Effector memory CD8-positive, alpha-beta T cell (primary cell): ENCODE results near the gene CCR8.

Experiments
- ATAC-seq: fragments of 150-1000 bp; cut with Tn5 transposase; replicated peaks from 2 replicates; pipeline ENCODE4 v1.10.0; 2021; ENCODE audit warnings: mild to moderate bottlenecking, moderate library complexity
- DNase-seq, 3 experiments: peaks; one replicate each; pipeline ENCODE4 v3.0.0; 2021
- H3K27ac Mint-ChIP-seq, 2 donors: one replicate each; pipeline ENCODE4 v1.8.0; 2022; ENCODE audit warnings: mild to moderate bottlenecking in 2 of 2, mixed read lengths in 2 of 2, moderate library complexity in 2 of 2
- H3K27me3 Mint-ChIP-seq, 2 donors: one replicate each; pipeline ENCODE4 v1.8.0; 2022; ENCODE audit warnings: mixed read lengths in 2 of 2
- H3K36me3 Mint-ChIP-seq: one replicate; pipeline ENCODE4 v1.8.0; 2022; ENCODE audit warnings: mild to moderate bottlenecking, moderate library complexity, mixed read lengths; ENCODE audit not compliant: insufficient read depth
- H3K4me1 Mint-ChIP-seq, 2 donors: one replicate each; pipeline ENCODE4 v1.8.0; 2022; ENCODE audit warnings: low read depth in 2 of 2, mixed read lengths in 2 of 2
- H3K4me3 Mint-ChIP-seq, 2 donors: one replicate each; pipeline ENCODE4 v1.8.0; 2022; ENCODE audit warnings: mild to moderate bottlenecking in 2 of 2, mixed read lengths in 2 of 2, moderate library complexity in 2 of 2
- H3K9me3 Mint-ChIP-seq, 2 donors: one replicate each; pipeline ENCODE4 v1.8.0; 2022; ENCODE audit warnings: mixed read lengths in 2 of 2
- total RNA-seq, 9 experiments: gene quantifications; one replicate each; lab custom pipeline; 2026; lab: John Stamatoyannopoulos, UW

CCR8 gene, protein sequence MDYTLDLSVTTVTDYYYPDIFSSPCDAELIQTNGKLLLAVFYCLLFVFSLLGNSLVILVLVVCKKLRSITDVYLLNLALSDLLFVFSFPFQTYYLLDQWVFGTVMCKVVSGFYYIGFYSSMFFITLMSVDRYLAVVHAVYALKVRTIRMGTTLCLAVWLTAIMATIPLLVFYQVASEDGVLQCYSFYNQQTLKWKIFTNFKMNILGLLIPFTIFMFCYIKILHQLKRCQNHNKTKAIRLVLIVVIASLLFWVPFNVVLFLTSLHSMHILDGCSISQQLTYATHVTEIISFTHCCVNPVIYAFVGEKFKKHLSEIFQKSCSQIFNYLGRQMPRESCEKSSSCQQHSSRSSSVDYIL
- total RNA-seq = 1.9 to 9.3 (median 3.4) reads per million in 9 experiments

DNA sequence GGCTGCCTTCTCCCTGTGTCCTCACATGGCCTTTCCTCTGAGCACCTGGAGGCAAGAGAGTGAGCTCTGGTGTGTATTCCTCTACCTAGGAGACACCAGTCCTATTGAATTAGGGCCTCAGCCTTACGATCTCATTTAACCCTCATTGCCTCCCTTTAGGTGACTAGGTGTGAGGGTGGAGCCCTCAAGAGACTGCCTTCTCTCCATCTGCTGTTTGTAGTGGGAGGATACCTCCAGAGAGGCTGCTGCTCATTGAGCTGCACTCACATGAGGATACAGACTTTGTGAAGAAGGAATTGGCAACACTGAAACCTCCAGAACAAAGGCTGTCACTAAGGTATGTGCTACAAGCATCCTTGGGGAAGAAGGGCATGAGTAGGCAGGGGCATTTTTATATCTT lies at the start of gene CCR8:
Gene CCR8, plus strand, starts transcription at position 217 of the 400 bp plus-strand sequence. CDS start 2,623 bp downstream, outside the sequence.
- no peak within 1 kb of the TSS for H3K27ac Mint-ChIP-seq
- ATAC-seq (no peak), DNase-seq (no peak)
- H3K4me1 Mint-ChIP-seq = peaks cover 0 to 5% of the 10 kb centered on the region in 2 donors
- no peaks in the 10 kb centered on the region for H3K9me3 Mint-ChIP-seq
- no peaks in the 10 kb centered on the region for H3K36me3 Mint-ChIP-seq
- peaks cover 0 to under 1% of the 10 kb centered on the region in 2 donors for H3K27me3 Mint-ChIP-seq
- H3K4me3 Mint-ChIP-seq = no peak within 1 kb of the TSS

DNA sequence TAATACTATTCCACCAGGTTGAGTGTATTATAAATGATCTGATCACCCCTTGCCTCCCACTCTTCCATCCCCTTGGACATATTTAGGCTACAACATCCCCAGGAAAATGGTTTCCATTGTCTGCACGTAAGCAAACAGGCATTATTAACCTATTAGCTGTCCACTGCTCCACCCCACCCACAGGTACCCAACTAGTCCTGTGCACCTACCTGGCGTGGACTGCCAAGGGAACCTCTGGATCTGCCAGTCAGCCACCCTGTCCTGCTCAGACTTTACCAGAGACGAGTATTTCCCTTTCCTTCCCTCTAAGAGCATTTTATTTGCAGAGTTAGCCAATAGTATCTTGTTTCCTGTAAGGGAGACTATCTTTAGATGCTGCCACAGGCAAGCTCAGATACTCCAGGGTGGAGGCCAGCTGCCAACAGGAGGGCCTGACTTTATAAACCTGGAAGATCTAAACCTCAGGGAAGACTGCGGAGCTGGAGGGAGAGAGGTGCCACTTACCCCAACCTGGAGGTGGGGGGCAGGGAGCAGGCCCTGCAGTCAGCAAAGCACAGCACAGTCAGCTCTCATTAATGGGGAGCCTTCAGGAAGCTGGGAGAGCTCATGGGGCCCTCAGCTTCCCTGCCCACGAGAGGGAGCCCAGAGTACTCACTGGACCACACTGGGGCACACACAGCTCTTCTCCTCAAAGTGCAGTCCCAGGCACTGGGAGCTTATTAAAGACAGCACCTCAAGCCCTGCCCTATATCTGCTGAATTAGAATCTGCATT lies 49.6 kb upstream of the CCR8 start, which contains the start of gene CX3CR1:
Gene CX3CR1, minus strand, starts transcription at position 292 of the 773 bp plus-strand sequence. CDS start 13,527 bp downstream, outside the sequence.
- Mint-ChIP-seq H3K27me3 (no peaks in the 10 kb centered on the region), H3K4me3 (peak within 1 kb of the TSS; percentile 92 to 99), H3K4me1 (peaks cover 50 to 69% of the 10 kb centered on the region in 2 donors), H3K27ac (peak within 1 kb of the TSS; percentile 94 to 95), H3K9me3 (no peaks in the 10 kb centered on the region), H3K36me3 (peaks cover 22% of the 10 kb centered on the region)
- DNase-seq (no peak), ATAC-seq (peak; percentile 59)

DNA sequence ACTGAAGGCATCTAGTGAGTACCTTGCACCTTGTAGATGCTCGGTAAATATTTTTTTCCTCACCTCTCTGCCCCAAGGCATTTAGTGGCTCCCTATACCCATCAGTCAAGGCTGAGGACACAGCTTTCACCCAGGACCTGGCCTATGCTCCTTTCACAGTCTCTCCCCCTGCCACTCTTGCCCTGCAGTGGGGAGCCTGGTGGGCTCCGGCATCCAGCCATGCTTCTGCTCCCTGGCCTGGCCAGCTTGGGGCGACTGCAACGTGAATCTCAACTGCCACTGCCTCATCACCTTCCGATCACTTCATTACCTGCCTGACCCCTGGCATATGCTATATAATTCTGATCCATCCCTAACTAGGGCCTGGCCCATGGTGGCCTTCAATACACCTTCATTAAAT lies 48.9 kb upstream of the CCR8 start:
- Mint-ChIP-seq H3K27me3 (no peaks in the 10 kb centered on the region), H3K4me1 (peaks cover 44 to 66% of the 10 kb centered on the region in 2 donors), H3K27ac (peak overlapping the region; percentile 94 to 95), H3K9me3 (no peaks in the 10 kb centered on the region), H3K4me3 (peak overlapping the region; percentile 92 to 99), H3K36me3 (peaks cover 19% of the 10 kb centered on the region)
- DNase-seq (no peak), ATAC-seq (peak; percentile 11)

DNA sequence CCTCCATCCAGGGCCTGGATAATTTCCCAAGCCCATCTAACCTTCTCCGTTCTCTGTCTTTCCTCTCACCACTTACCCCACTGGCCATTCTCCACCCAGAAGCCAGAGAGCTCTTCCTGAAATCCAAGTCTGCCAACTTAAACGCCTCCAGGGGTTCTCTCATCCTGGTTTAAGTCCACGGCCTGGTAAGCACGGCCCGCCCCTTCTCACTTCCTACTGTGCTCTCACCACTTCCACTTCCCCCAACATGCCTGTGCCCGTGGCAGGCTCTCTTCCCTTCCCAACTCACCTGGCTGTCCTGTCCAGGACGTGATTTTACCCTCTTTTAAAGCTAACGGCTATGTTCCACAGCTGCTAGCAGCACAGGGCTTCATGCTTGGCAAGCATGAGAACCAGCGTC lies 48.0 kb upstream of the CCR8 start:
- Mint-ChIP-seq H3K4me1 (peaks cover 36 to 58% of the 10 kb centered on the region in 2 donors), H3K36me3 (peaks cover 15% of the 10 kb centered on the region), H3K27ac (peak overlapping the region; percentile 94 to 95), H3K4me3 (peak overlapping the region; percentile 92 to 99), H3K9me3 (no peaks in the 10 kb centered on the region), H3K27me3 (no peaks in the 10 kb centered on the region)
- no peak for DNase-seq
- peak; percentile 31 for ATAC-seq

DNA sequence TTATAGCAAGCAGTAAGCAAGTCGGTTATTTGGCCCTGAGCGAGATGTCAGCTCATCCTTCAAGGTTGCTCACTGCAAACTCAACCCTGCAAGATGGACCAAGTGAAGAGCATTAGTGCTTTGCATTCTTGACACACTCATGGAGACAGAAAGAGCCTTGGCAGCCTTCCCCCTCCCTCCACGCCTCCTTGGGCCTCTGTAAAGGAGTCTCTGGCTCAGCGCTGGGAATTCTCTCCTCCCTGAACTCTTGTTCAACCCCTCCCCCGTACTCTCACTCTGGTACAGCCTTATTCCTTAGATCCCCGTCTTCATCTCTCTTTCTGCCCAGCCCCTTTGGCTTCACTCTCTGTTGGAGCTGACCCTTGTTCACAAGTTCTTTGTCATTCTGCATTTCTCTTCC lies 47.5 kb upstream of the CCR8 start:
- DNase-seq (no peak), ATAC-seq (no peak)
- no peaks in the 10 kb centered on the region for H3K9me3 Mint-ChIP-seq
- H3K4me3 Mint-ChIP-seq = peak overlapping the region; percentile 92 to 99
- H3K27me3 Mint-ChIP-seq = no peaks in the 10 kb centered on the region
- H3K27ac Mint-ChIP-seq = peak overlapping the region; percentile 94 to 95
- H3K4me1 Mint-ChIP-seq = peaks cover 31 to 58% of the 10 kb centered on the region in 2 donors
- peaks cover 15% of the 10 kb centered on the region for H3K36me3 Mint-ChIP-seq

DNA sequence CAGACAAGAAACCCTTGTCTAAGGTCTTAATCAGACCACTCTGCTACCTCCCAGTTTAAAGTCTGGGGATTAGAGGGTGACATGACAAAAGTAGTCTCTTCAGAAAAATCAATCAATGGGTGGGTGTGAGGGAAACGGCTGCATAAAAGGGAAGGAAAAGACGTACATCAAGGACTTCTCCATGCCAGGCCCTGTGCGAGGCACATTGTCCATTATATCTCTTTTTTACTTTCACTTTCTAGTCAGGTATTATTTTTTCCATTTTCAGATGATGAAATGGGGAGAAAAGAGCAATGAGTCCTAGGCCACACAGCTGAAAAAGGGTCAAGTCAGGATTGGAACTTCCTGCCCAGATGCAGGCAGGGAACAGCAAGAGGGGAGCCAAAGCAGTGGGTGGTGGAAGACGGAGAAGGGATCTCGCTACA lies 45.0 kb upstream of the CCR8 start:
- Mint-ChIP-seq H3K4me1 (peaks cover 32 to 69% of the 10 kb centered on the region in 2 donors), H3K9me3 (no peaks in the 10 kb centered on the region), H3K4me3 (peak overlapping the region; percentile 8 to 34), H3K36me3 (peaks cover 5% of the 10 kb centered on the region), H3K27me3 (no peaks in the 10 kb centered on the region), H3K27ac (peak overlapping the region; percentile 65 to 92)
- no peak for ATAC-seq
- no peak for DNase-seq

DNA sequence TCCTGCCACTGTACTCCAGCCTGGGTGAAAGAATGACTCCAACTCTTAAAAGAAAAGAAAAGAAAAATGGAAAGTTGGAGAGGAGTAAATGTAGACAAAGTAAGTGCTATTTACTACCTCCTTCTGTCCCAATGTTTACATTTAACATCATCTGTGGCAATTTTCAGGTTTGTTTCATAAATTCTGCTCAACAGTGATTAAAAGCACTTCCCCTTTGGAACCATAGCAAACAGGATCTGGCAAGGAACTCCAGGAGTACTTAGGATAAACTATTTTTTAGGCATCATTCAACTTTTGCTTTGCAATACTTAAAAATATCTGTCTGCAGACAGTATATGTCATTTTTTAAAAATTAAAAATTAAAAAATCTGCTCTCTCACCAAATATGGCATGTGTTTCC lies 44.2 kb upstream of the CCR8 start:
- peaks cover 36 to 63% of the 10 kb centered on the region in 2 donors for H3K4me1 Mint-ChIP-seq
- H3K4me3 Mint-ChIP-seq = no peak overlapping the region
- DNase-seq = no peak
- no peaks in the 10 kb centered on the region for H3K27me3 Mint-ChIP-seq
- ATAC-seq = no peak
- H3K9me3 Mint-ChIP-seq = no peaks in the 10 kb centered on the region
- peaks cover 5% of the 10 kb centered on the region for H3K36me3 Mint-ChIP-seq
- peak overlapping the region in 1 of 2 donors; percentile 92 for H3K27ac Mint-ChIP-seq

DNA sequence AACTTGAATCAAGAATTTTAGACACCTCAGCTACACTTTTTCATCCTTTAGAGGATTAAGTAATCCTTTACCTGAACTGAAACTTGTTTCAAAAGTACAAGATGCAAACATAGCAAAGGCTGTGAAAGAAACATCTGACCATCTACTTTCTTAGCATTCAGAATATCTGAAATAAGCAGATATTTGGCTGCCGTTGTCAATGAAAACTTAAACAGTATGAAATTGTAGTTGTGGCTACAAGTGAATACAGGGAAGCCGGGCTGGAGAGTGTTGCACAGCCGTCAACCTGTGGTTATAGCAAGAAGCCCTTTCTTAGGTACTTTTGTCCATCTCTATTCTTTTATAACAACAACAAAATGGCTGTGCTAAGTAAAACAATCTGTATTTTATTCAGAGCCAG lies 42.7 kb upstream of the CCR8 start:
- no peak overlapping the region for H3K4me3 Mint-ChIP-seq
- ATAC-seq (no peak), DNase-seq (no peak)
- peaks cover 25 to 50% of the 10 kb centered on the region in 2 donors for H3K4me1 Mint-ChIP-seq
- H3K9me3 Mint-ChIP-seq = no peaks in the 10 kb centered on the region
- no peaks in the 10 kb centered on the region for H3K36me3 Mint-ChIP-seq
- H3K27ac Mint-ChIP-seq = no peak overlapping the region
- no peaks in the 10 kb centered on the region for H3K27me3 Mint-ChIP-seq

DNA sequence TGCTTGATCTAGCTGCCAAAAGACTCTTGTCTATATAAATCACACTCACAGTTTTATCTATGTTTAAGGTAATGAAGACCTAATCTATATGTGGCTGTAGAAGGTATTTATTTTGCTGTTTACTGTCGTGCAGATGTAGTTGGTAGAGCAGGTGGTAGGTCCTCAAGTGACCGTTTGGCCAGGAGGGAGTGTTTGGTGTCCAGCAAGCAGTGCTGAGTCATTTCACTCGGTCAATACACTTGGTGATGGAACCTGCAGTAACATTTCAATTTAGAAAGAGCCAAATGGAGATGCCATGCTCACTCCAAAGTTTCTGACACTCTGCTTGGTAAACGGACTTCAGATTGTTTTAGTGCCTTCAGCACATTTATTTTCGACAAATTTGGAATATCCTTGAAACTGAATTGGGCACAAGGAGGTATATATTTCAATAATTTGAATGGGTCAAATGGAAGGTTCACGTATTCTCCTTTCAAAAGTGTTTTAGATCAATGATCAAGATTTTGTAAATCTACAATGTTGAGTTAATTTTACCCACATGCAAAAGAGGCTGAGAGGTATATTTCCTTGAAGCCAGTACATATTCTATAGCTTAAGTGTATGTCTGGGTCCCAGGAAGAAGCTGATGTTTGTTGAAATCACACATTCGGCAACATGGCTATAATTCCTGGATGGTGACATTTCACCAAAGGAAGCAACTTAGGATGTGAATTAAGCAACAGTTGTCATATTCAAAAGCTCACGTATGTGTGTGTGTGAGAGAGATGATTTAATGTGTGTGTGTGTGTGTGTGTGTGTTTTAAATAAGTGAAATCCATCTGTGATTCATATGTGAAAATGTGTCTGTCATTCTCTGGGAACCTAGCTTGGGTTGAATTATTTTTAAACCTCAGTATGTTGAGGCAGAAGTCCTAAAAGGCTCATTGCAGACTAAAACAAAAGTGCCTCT lies 42.0 kb upstream of the CCR8 start:
- Mint-ChIP-seq H3K36me3 (no peaks in the 10 kb centered on the region), H3K4me1 (peaks cover 22 to 45% of the 10 kb centered on the region in 2 donors), H3K27ac (peak overlapping the region; percentile 50 to 81), H3K4me3 (no peak overlapping the region), H3K27me3 (no peaks in the 10 kb centered on the region), H3K9me3 (no peaks in the 10 kb centered on the region)
- DNase-seq (no peak), ATAC-seq (no peak)

DNA sequence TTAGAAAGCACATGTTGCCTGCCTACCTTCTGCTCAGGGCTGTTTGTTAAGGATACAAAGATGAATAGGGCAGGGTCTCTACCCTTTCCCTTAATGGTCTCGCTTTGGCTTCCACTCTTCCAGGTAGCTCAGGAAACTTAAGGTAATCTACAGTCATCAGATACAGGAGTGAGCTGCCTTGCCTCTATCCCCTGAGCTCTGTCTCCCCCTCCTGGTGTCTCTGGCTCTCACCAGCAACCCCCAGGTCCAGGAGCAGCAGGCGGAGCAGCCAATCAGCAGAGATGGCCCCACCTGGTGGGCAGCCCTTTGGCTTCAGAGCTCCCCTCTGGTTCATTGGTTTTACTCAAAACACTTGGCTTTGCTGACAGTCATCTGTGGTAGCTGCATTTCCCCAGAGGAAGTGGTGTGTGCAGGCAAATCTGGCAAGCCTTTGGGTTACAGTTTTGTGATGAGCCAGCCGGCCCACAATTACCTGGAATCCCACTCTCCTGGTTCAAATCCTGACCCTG lies 41.2 kb upstream of the CCR8 start:
- Mint-ChIP-seq H3K4me3 (no peak overlapping the region), H3K27ac (peak overlapping the region; percentile 50 to 81), H3K9me3 (no peaks in the 10 kb centered on the region), H3K4me1 (peaks cover 19 to 40% of the 10 kb centered on the region in 2 donors), H3K36me3 (no peaks in the 10 kb centered on the region), H3K27me3 (no peaks in the 10 kb centered on the region)
- ATAC-seq = peak; percentile 98
- DNase-seq = peak; percentile 79 to 84 (median 80)

DNA sequence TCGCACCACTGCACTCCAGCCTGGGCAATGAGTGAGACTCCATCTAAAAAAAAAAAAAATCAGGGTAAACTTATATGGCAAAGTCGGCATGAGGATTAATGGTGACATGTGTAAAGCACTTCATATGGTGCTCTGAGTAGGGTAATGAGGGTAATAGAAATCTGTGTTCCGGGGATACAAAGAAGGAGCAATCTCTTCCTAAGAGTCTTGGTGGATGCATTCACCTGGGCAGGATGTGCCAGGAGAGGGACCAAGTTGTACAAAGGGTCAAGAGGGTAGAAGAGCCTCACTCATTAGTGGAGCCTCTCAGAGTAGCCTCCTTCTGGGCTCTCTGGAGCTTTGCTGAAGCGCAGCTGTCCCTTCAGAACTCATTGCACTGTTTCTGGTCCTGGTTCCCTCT lies 40.4 kb upstream of the CCR8 start:
- Mint-ChIP-seq H3K4me3 (no peak overlapping the region), H3K27ac (peak overlapping the region; percentile 24 to 26), H3K27me3 (no peaks in the 10 kb centered on the region), H3K4me1 (peaks cover 19 to 35% of the 10 kb centered on the region in 2 donors), H3K36me3 (no peaks in the 10 kb centered on the region), H3K9me3 (no peaks in the 10 kb centered on the region)
- DNase-seq (no peak), ATAC-seq (no peak)

DNA sequence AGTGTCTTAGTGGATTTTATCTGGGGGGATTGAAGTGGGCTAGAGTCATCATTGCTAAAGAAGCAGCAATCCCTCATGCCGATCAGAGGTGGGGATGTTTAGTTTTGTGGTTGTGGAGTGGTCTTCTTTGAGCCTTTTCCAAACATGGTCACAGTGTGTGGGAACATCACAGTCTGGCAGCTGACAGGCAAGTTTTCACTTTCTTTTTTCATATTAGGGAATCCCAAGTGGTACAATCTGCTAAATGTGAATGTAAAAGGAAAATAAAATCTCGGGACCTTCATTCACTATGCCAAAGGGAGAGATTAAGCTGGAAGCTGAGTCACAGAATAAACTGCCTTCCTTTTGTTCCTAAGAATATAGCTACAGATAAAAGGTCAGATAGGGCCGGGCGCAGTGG lies 39.3 kb upstream of the CCR8 start:
- no peak for DNase-seq
- Mint-ChIP-seq H3K27me3 (no peaks in the 10 kb centered on the region), H3K4me3 (no peak overlapping the region), H3K9me3 (no peaks in the 10 kb centered on the region), H3K4me1 (peaks cover 14 to 24% of the 10 kb centered on the region in 2 donors), H3K36me3 (no peaks in the 10 kb centered on the region), H3K27ac (peak overlapping the region in 1 of 2 donors; percentile 24)
- ATAC-seq = no peak
